Naive thymus-derived CD8-positive, alpha-beta T cell (primary cell): ENCODE measurements around the gene LRRC8D. TPM values are rescaled to one million over a fixed set of nuclear protein-coding genes. Genes with fewer than 3 reads are reported as not detected.

Experiments
- ATAC-seq, 2 donors: fragments of 150-1000 bp; cut with Tn5 transposase in 1 of 2; sonication (Bioruptor Pico), chemical (Tn5 transposase) in 1 of 2; 1 replicate in 1 of 2; 2 replicates in 1 of 2; pipeline ENCODE4 v1.10.0; 2021; ENCODE audit warnings: mild to moderate bottlenecking in 2 of 2, moderate library complexity in 2 of 2
- POLR2A ChIA-PET: fragments of 350-600 bp; sonication (Branson Sonifier 250); formaldehyde crosslinking; loops from one replicate; lab custom pipeline; 2021; ENCODE audit warnings: antibody characterized with exemption; lab: Charles Lee
- DNase-seq, 10 donors: peaks; one replicate each; pipeline versions ENCODE4 v3.0.0 to v3.0.0-alpha.2; 2020 to 2022
- H3K27ac Mint-ChIP-seq, 10 donors: one replicate each; pipeline ENCODE4 v1.8.0; 2020 to 2022; ENCODE audit warnings: mild to moderate bottlenecking in 10 of 10, mixed read lengths in 10 of 10, moderate library complexity in 4 of 10, inconsistent platforms in 1 of 10
- H3K27me3 Mint-ChIP-seq, 5 donors: one replicate each; pipeline ENCODE4 v1.8.0; 2021 to 2022; ENCODE audit warnings: mixed read lengths in 5 of 5
- H3K36me3 Mint-ChIP-seq, 3 donors: one replicate each; pipeline ENCODE4 v1.8.0; 2020 to 2022; ENCODE audit warnings: mixed read lengths in 3 of 3, mild to moderate bottlenecking in 2 of 3, inconsistent platforms in 1 of 3
- H3K4me1 Mint-ChIP-seq, 4 donors: one replicate each; pipeline ENCODE4 v1.8.0; 2021 to 2022; ENCODE audit warnings: mixed read lengths in 4 of 4
- H3K4me3 Mint-ChIP-seq, 10 donors: one replicate each; pipeline ENCODE4 v1.8.0; 2020 to 2022; ENCODE audit warnings: mild to moderate bottlenecking in 10 of 10, mixed read lengths in 10 of 10, moderate library complexity in 6 of 10, inconsistent platforms in 1 of 10
- H3K9me3 Mint-ChIP-seq, 9 donors: one replicate each; pipeline ENCODE4 v1.8.0; 2020 to 2022; ENCODE audit warnings: mixed read lengths in 9 of 9, mild to moderate bottlenecking in 3 of 9, inconsistent platforms in 1 of 9, moderate library complexity in 1 of 9
- polyA plus RNA-seq, 3 donors: library from polyadenylated mRNA; unstranded; fragments of 300-500 nt; fragmentation: Illumina TruSeq; gene quantifications; one replicate each; pipeline ENCODE4 v1.2.3, GENCODE V29; 2021
- total RNA-seq, 8 experiments: library from RNA in 2 of 8; stranded (reverse) in 2 of 8; gene quantifications; one replicate each; pipeline ENCODE4 v1.2.3 and lab custom pipeline; 2021 to 2026

LRRC8D gene
- total and polyA plus RNA-seq, 5 experiments from 2014 or later: 37.1 to 60.0 (median 42.3) TPM

- H3K36me3 Mint-ChIP-seq: peaks cover 16 to 42% (median 31%) of the 10 kb centered on the region in 3 donors
- no peak for DNase-seq
- peak overlapping the region in 2 of 10 donors; percentile 2 to 11 for H3K27ac Mint-ChIP-seq
- no peak overlapping the region for H3K4me3 Mint-ChIP-seq
- peaks cover 15 to 51% (median 25%) of the 10 kb centered on the region in 4 donors for H3K4me1 Mint-ChIP-seq
- POLR2A ChIA-PET: interaction anchor here (1.1 kb wide), 1 partner anchor 87 kb away, joined by 3 read pairs; no protein-coding TSS in a partner anchor
- no peaks in the 10 kb centered on the region for H3K27me3 Mint-ChIP-seq
- no peaks in the 10 kb centered on the region for H3K9me3 Mint-ChIP-seq
- ATAC-seq: no peak
Measured at GRCh38 chr1:89930579-89930978, 109.7 kb downstream of the LRRC8D start.

- H3K36me3 Mint-ChIP-seq: peaks cover 16 to 47% (median 36%) of the 10 kb centered on the region in 3 donors
- DNase-seq (no peak), ATAC-seq (no peak)
- H3K27me3 Mint-ChIP-seq: no peaks in the 10 kb centered on the region
- no peak overlapping the region for H3K4me3 Mint-ChIP-seq
- no peaks in the 10 kb centered on the region for H3K9me3 Mint-ChIP-seq
- POLR2A ChIA-PET: no interaction called here
- peak overlapping the region in 1 of 10 donors; percentile 44 for H3K27ac Mint-ChIP-seq
- peaks cover 15 to 42% (median 25%) of the 10 kb centered on the region in 4 donors for H3K4me1 Mint-ChIP-seq
Measured at GRCh38 chr1:89931964-89932363, 111.1 kb downstream of the LRRC8D start.

- H3K4me3 Mint-ChIP-seq: no peak overlapping the region
- H3K27me3 Mint-ChIP-seq: no peaks in the 10 kb centered on the region
- ATAC-seq (no peak), DNase-seq (no peak)
- POLR2A ChIA-PET: no interaction called here
- H3K4me1 Mint-ChIP-seq: peaks cover 15 to 38% (median 24%) of the 10 kb centered on the region in 4 donors
- H3K9me3 Mint-ChIP-seq: no peaks in the 10 kb centered on the region
- H3K27ac Mint-ChIP-seq: no peak overlapping the region
- H3K36me3 Mint-ChIP-seq: peaks cover 16 to 45% (median 36%) of the 10 kb centered on the region in 3 donors
Measured at GRCh38 chr1:89932598-89933364, 111.9 kb downstream of the LRRC8D start.

GRCh38 chr1:89934461-89934860, 113.6 kb downstream of the LRRC8D start:
- Mint-ChIP-seq H3K27me3 (no peaks in the 10 kb centered on the region), H3K9me3 (no peaks in the 10 kb centered on the region), H3K36me3 (peaks cover 12 to 42% (median 38%) of the 10 kb centered on the region in 3 donors), H3K27ac (no peak overlapping the region), H3K4me3 (no peak overlapping the region), H3K4me1 (peaks cover 8 to 21% (median 13%) of the 10 kb centered on the region in 4 donors)
- POLR2A ChIA-PET: no interaction called here
- ATAC-seq (no peak), DNase-seq (no peak)

GRCh38 chr1:89935235-89935634, 114.4 kb downstream of the LRRC8D start:
- DNase-seq (no peak), ATAC-seq (no peak)
- Mint-ChIP-seq H3K4me1 (peaks cover 5 to 13% (median 8%) of the 10 kb centered on the region in 4 donors), H3K27ac (peak overlapping the region in 1 of 10 donors; percentile 54), H3K36me3 (peaks cover 12 to 40% (median 38%) of the 10 kb centered on the region in 3 donors), H3K4me3 (no peak overlapping the region), H3K27me3 (no peaks in the 10 kb centered on the region), H3K9me3 (no peaks in the 10 kb centered on the region)
- POLR2A ChIA-PET: no interaction called here

- H3K36me3 Mint-ChIP-seq: peaks cover 12 to 40% (median 38%) of the 10 kb centered on the region in 3 donors
- H3K4me1 Mint-ChIP-seq: peaks cover 0 to 7% (median 4%) of the 10 kb centered on the region in 4 donors
- H3K9me3 Mint-ChIP-seq: no peaks in the 10 kb centered on the region
- H3K27me3 Mint-ChIP-seq: no peaks in the 10 kb centered on the region
- POLR2A ChIA-PET: no interaction called here
- H3K4me3 Mint-ChIP-seq: no peak overlapping the region
- ATAC-seq (no peak), DNase-seq (no peak)
- no peak overlapping the region for H3K27ac Mint-ChIP-seq
Measured at GRCh38 chr1:89936694-89937093, 115.9 kb downstream of the LRRC8D start.

- peak overlapping the region in 3 of 10 donors; percentile 34 to 53 (median 36) for H3K27ac Mint-ChIP-seq
- H3K4me1 Mint-ChIP-seq: peaks cover 0 to 8% (median 0%) of the 10 kb centered on the region in 4 donors
- POLR2A ChIA-PET: no interaction called here
- ATAC-seq (no peak), DNase-seq (no peak)
- peaks cover 7 to 27% (median 24%) of the 10 kb centered on the region in 3 donors for H3K36me3 Mint-ChIP-seq
- no peaks in the 10 kb centered on the region for H3K9me3 Mint-ChIP-seq
- no peaks in the 10 kb centered on the region for H3K27me3 Mint-ChIP-seq
- no peak overlapping the region for H3K4me3 Mint-ChIP-seq
Measured at GRCh38 chr1:89938171-89939055, 117.6 kb downstream of the LRRC8D start.

- H3K27ac Mint-ChIP-seq: peak overlapping the region in 3 of 10 donors; percentile 6 to 73 (median 53)
Measured at GRCh38 chr1:89939059-89939570, 118.3 kb downstream of the LRRC8D start.

GRCh38 chr1:89939693-89940438, 119.0 kb downstream of the LRRC8D start:
- Mint-ChIP-seq H3K27me3 (no peaks in the 10 kb centered on the region), H3K9me3 (no peaks in the 10 kb centered on the region), H3K4me3 (no peak overlapping the region), H3K27ac (peak overlapping the region in 2 of 10 donors; percentile 62 to 73), H3K36me3 (peaks cover 0 to 12% (median 11%) of the 10 kb centered on the region in 3 donors), H3K4me1 (peaks cover 0 to 5% (median 0%) of the 10 kb centered on the region in 4 donors)
- no peak for ATAC-seq
- POLR2A ChIA-PET: no interaction called here
- DNase-seq: no peak

More at GRCh38 chr1:89939059-89939570, 118.3 kb downstream of the LRRC8D start:
- peaks cover 0 to 8% (median 0%) of the 10 kb centered on the region in 4 donors for H3K4me1 Mint-ChIP-seq
- H3K9me3 Mint-ChIP-seq: no peaks in the 10 kb centered on the region
- H3K36me3 Mint-ChIP-seq: peaks cover 0 to 20% (median 17%) of the 10 kb centered on the region in 3 donors
- POLR2A ChIA-PET: no interaction called here
- ATAC-seq (no peak), DNase-seq (no peak)
- H3K4me3 Mint-ChIP-seq: no peak overlapping the region
- no peaks in the 10 kb centered on the region for H3K27me3 Mint-ChIP-seq

- H3K4me1 Mint-ChIP-seq: peaks cover 0 to 4% (median 0%) of the 10 kb centered on the region in 4 donors
- H3K27me3 Mint-ChIP-seq: no peaks in the 10 kb centered on the region
- H3K27ac Mint-ChIP-seq: no peak overlapping the region
- DNase-seq: no peak
- peaks cover 0 to 2% (median 0%) of the 10 kb centered on the region in 3 donors for H3K36me3 Mint-ChIP-seq
- H3K4me3 Mint-ChIP-seq: no peak overlapping the region
- POLR2A ChIA-PET: no interaction called here
- no peaks in the 10 kb centered on the region for H3K9me3 Mint-ChIP-seq
- no peak for ATAC-seq
Measured at GRCh38 chr1:89941110-89941766, 120.4 kb downstream of the LRRC8D start.

GRCh38 chr1:89942014-89942413, 121.2 kb downstream of the LRRC8D start:
- no peak overlapping the region for H3K4me3 Mint-ChIP-seq
- H3K4me1 Mint-ChIP-seq: peaks cover 0 to 4% (median 0%) of the 10 kb centered on the region in 4 donors
- peak overlapping the region in 1 of 10 donors; percentile 27 for H3K27ac Mint-ChIP-seq
- DNase-seq (no peak), ATAC-seq (no peak)
- POLR2A ChIA-PET: no interaction called here
- peaks cover 0 to 2% (median 0%) of the 10 kb centered on the region in 3 donors for H3K36me3 Mint-ChIP-seq
- H3K9me3 Mint-ChIP-seq: no peaks in the 10 kb centered on the region
- no peaks in the 10 kb centered on the region for H3K27me3 Mint-ChIP-seq
